Measurements from ENCODE around the gene MAP3K14.
A peak's percentile ranks its signal among the peaks of the same experiment; 100 is the strongest.

Gene MAP3K14

GRCh38 chr17:45338996-45339535, 22.2 kb upstream of the MAP3K14 start:
- DNase-seq (ENCODE audit: low read depth in 2 of 2): no peak

- DNase-seq (ENCODE audit: low read depth in 2 of 2): no peak
Measured at GRCh38 chr17:45338023-45338781, 21.4 kb upstream of the MAP3K14 start.

GRCh38 chr17:45336390-45337182, 19.8 kb upstream of the MAP3K14 start:
- no peak for DNase-seq (ENCODE audit: low read depth in 2 of 2)

- no peak for DNase-seq (ENCODE audit: low read depth in 2 of 2)
Measured at GRCh38 chr17:45335721-45336120, 18.9 kb upstream of the MAP3K14 start.

- no peak for DNase-seq (ENCODE audit: low read depth in 2 of 2)
Measured at GRCh38 chr17:45334701-45335677, 18.2 kb upstream of the MAP3K14 start.

GRCh38 chr17:45334231-45334630, 17.4 kb upstream of the MAP3K14 start:
- DNase-seq (ENCODE audit: low read depth in 2 of 2): no peak

GRCh38 chr17:45333702-45334092, 16.9 kb upstream of the MAP3K14 start:
- no peak for DNase-seq (ENCODE audit: low read depth in 2 of 2)

- DNase-seq (ENCODE audit: low read depth in 2 of 2): no peak
Measured at GRCh38 chr17:45332989-45333701, 16.3 kb upstream of the MAP3K14 start.

GRCh38 chr17:45332505-45332904, 15.7 kb upstream of the MAP3K14 start:
- no peak for DNase-seq (ENCODE audit: low read depth in 2 of 2)

- DNase-seq (ENCODE audit: low read depth in 2 of 2): no peak
Measured at GRCh38 chr17:45326626-45327025, 9.8 kb upstream of the MAP3K14 start.

GRCh38 chr17:45325810-45326209, 9.0 kb upstream of the MAP3K14 start:
- DNase-seq (ENCODE audit: low read depth in 2 of 2): no peak

- no peak for DNase-seq (ENCODE audit: low read depth in 2 of 2)
Measured at GRCh38 chr17:45324336-45324735, 7.5 kb upstream of the MAP3K14 start.

GRCh38 chr17:45322168-45322567, 5.3 kb upstream of the MAP3K14 start:
- DNase-seq (ENCODE audit: low read depth in 2 of 2): no peak

- no peak for DNase-seq (ENCODE audit: low read depth in 2 of 2)
Measured at GRCh38 chr17:45320931-45321461, 4.2 kb upstream of the MAP3K14 start.

GRCh38 chr17:45320349-45320930, 3.6 kb upstream of the MAP3K14 start:
- DNase-seq (ENCODE audit: low read depth in 2 of 2): no peak

GRCh38 chr17:45319239-45319703, 2.5 kb upstream of the MAP3K14 start:
- DNase-seq (ENCODE audit: low read depth in 2 of 2): no peak

- no peak for DNase-seq (ENCODE audit: low read depth in 2 of 2)
Measured at GRCh38 chr17:45318561-45319230, 1.9 kb upstream of the MAP3K14 start.

GRCh38 chr17:45317111-45317928, 500 bp upstream of the MAP3K14 start:
- peak; percentile 99 for DNase-seq (ENCODE audit: low read depth in 2 of 2)
